ENCODE data around the gene AP1M2.

Gene AP1M2

DNA sequence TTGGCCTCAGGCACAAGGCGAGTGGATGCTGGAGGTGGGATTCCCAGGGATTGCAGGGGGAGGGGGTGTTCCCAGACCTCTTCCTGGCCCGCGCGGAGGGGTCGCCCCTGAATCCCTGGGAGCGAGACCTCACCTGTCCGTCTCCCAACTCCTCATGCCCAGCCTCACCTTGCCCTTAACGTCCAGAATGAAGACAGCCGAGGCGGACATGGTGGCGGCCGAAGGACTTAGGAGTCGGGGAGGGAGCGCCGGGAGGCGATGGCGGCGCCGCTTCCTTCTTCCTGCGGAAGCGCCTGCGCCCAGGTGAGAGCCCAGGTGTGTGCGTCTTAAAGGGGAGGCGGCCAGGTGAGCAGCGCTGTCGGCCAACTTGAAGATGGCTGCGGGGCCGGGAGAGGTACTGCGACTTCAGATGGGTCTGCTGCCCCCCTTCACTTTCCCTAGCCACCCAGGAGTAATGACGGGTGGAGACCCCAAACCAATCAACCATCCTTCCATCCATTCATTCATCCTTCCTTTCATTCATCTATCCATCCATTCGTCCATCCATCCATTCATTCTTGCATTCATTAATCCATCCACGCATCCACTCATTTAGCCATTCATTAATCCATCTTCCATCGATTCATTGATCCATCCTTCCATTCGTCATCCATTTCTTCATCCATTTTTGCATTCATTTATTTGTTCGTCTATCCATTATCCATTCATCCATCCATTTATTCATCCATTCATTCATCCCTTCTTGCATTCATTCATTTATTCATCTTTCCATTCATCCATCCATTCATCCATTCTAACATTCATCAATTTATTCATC lies at the start of gene AP1M2:
Gene AP1M2, minus strand, starts transcription at position 291 of the 817 bp plus-strand sequence. Its CDS starts 81 bp downstream, at position 210.
- DNase-seq: no peak

DNA sequence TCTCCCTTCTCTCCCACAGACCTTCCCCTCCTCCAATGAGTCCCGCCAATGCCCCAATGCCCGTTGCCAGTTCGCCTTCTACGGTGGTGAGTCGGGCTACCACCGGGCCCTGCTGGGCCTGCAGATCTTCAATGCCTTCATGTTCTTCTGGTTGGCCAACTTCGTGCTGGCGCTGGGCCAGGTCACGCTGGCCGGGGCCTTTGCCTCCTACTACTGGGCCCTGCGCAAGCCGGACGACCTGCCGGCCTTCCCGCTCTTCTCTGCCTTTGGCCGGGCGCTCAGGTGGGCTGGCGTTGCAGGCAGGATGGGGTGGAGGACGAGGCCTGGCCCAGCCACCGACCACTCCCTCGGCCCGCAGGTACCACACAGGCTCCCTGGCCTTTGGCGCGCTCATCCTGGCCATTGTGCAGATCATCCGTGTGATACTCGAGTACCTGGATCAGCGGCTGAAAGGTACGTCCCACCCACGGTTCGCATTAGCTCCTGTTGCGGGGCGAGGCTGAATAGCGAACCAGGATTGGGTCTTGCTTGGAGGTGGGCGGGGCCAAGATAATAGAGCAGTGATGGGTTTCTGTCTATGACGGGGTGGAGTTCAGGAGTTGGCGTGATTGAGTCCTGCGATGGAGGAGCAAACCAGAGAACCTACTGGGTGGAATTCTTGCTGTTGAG lies 49.3 kb upstream of the AP1M2 start:
- no peak for DNase-seq

DNA sequence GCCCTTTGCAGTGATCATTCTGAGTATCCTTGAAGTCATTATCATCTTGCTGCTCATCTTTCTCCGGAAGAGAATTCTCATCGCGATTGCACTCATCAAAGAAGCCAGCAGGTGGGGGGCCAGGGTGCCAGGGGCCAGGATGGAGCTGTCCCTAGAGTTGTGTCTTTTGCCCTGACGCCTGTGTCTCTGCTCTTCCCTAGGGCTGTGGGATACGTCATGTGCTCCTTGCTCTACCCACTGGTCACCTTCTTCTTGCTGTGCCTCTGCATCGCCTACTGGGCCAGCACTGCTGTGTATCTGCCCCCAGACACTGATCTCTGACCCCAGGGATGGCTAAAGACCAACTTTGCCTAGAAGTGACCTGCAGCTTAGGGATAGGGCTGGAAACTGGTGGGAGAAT lies 47.9 kb upstream of the AP1M2 start:
- no peak for DNase-seq

DNA sequence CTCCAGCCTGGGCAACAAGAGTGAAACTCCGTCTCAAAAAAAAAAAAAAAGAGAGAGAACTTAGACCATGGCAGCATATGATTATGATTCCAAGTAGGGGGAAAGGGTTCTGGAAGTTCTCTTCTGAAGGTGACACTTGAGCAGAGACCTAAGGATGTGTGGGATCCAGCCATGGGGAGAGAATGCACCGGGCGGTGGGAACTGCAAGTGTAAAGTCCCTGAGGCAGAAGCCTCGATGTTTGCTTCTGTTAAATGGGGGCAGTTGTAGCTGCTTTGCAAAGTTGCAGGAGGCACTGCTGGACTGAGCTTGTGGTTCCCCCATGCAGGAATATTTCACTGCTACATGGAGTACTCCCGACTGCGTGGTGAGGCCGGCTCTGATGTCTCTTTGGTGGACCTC lies 47.3 kb upstream of the AP1M2 start:
- DNase-seq: no peak

DNA sequence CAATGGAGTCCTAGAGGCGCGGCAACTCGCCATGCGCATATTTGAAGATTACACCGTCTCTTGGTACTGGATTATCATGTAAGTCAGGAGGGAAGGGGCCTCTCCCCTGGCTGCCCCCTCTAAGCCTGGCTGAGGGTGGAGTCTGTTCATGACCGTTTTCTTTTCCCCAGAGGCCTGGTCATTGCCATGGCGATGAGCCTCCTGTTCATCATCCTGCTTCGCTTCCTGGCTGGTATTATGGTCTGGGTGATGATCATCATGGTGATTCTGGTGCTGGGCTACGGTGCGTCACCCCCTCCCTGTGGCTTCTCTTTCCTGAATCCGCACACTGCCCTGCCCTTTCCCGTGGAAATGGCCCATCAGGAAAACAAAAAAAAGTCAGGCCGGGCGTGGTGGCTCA lies 44.8 kb upstream of the AP1M2 start:
- DNase-seq: no peak

DNA sequence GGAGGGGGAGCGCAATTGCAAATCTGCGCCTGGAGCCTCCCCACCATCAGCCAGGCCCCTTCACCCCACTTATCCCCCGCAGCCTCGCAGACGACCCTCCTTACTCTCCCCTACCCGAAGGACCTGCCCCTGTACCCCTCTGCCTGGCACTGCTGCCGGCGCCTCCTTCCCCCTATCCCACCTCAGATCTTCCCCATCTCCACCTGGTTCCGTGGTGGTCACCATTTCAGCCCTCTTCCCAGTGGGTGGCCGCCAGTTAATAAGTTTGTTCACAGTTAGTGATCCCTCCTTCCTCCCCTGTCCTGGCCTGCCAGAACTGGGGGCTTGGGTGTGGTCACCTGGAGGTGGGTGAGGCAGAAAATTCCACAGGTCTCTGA lies 38.6 kb upstream of the AP1M2 start:
- no peak for DNase-seq

DNA sequence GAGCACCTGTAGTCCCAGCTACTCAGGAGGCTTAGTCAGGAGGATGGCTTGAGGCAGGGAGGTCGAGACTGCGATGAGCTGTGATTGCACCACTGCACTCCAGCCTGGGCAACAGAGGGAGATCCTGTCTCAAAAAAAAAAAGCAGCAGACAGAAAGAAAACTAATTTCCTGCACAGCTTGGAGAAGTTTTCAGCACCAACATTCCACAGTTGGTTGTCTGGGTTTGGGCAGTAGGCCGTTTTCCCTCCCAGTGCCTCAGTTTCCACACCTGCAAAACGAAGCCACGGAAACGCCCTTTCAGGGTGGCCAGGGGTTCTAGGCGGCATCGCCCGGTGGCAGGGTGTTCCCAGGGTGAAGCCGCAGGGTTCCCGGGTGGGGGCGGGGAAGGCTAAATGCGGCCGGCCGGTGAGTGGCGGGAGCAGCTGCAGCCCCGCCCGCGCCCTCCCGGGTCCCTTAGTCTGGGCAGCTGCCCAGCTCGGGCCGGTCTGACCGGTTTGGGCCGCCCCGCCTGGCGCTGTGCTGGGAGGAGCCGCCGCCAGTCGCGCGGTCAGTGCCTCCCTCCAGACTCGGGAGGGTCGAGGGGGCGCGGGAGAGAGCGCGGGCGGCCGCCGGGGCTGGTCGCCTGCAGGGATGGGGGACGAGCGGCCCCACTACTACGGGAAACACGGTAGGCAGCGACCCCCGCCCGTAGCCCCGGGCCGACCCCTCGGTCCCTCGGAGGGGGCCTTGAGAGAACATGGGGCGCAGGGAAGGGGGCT lies 38.1 kb upstream of the AP1M2 start, which contains the start of gene SLC44A2:
Gene SLC44A2, plus strand, starts transcription at position 551 of the 759 bp plus-strand sequence. Its CDS starts 81 bp downstream, at position 632.
- DNase-seq: no peak

DNA sequence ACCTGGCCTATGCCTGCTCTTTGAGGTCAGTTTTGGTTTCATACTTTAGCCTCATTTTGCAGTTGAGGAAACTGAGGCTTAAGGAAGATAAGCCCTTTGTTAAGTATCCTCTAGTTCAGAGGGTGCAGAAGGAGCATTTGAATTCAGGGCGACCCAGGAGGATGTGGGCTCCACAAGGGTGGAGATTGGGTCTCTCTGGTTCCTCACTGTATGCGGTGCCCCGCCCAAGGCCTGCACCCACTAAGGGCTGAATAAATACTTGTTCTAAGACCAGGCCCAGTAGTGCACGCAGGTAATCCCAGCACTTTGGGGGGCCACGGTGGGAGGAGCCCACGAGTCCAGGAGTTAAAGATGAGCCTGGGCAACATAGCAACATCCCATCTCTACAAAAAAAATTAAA lies 37.5 kb upstream of the AP1M2 start:
- DNase-seq: no peak

DNA sequence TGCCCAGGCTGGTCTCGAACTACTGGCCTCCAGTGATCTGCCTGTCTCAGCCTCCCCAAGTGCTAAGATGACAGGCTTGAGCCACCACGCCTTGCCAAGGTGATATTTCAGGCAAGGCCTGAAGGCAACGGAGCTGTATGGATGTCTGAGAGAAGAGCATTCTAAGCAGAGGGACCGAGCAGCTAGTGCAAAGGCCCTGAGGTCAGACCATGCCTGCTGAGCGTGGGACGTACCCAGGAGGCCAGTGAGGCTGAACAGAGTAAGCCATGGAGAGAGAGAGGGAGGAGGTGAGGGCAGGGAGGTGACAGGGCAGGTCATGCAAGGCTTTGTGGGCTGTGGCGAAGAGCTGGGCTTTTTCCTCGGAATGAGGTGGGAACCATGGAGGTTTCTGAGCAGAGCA lies 34.9 kb upstream of the AP1M2 start:
- DNase-seq: no peak

DNA sequence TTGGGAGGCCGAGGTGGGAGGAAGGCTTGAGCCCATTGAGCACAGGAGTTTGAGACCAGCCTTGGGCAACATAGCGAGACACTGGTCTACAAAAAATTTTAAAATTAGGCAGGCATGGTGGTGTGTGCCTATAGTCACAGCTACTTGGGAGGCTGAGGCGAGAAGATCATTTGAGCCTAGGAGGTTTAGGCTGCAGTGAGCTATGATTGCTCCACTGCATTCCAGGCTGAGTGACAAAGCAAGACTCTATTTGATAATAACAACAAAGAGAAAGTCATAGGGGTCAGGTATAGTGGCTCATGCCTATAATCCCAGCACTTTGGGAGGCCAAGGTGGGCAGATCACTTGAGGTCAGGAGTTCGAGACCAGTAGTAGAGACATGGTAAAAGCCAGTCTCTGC lies 33.7 kb upstream of the AP1M2 start:
- no peak for DNase-seq

DNA sequence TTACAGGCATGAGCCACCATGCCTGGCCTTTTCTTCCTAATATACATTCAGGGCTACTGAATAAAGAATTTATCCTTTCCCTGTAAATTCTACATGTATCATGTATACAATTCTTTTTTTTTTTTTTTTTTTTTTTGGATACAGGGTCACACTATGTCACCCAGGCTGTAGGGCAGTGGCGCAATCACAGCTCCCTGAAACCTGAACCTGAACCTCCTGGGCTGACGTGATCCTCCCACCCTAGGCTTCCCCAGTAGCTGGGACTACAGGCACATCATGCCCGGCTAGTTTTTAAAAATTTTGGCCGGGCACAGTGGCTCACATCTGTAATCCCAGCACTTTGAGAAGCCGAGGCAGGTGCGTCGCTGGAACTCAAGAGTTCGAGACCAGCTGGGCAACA lies 31.7 kb upstream of the AP1M2 start:
- DNase-seq: no peak

DNA sequence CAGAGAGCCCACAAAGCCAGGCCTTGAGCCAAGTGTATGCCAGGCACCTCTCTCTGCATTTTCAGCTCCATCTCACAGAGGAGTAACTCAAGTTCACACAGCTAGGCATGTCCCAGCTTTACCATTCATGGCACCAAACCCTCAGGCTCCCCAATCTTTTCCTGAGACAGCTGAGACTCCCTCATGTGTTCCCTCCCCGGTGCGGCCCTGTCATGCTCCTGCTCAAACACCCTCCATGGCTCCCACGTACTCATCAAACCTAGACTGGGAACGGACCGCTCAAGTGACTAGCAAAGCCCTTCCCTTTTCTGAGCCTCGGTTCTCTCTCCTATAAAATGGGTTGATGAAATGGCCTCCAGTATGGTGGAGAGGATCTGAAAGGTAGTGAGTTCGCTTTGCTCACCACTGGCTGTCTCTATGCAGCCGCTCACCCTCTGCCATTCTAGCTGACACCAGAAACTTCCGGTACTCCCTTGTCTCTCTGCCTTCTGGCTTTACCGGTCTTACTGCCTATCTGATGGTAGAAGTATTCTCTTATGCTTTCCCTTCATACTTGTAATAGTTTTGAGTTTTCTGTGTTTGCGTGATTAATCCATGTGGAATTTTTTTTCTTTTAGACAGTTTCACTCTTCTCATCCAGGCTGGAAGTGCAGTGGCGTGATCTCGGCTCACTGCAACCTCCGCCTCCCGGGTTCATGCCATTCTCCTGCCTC lies 30.5 kb upstream of the AP1M2 start:
- DNase-seq: no peak

DNA sequence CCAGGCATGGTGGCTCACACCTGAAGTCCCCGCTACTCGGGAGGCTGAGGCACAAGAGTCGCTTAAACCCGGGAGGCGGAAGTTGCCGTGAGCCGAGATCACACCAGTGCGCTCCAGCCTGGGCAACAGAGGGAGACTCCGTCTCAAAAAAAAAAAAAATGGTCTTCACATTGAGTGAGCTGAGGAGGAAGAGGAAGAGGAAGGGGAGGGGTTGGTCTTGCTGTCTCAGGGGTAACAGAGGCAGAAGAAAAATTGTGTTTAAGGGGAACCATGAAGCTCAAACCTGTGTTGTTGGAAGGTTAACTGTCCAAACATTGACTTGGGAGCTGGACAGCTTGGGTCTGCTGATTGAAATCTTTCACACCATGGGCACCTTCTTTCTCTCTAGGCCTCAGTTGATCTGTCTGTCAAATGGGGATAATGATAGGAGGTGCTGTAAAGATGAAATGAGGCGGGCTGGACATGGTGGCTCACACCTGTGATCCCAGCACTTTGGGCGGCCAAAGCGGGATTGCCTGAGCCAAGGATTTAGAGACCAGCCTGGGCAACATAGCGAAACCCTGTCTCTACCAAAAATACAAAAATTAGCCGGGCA lies 28.4 kb upstream of the AP1M2 start:
- no peak for DNase-seq

DNA sequence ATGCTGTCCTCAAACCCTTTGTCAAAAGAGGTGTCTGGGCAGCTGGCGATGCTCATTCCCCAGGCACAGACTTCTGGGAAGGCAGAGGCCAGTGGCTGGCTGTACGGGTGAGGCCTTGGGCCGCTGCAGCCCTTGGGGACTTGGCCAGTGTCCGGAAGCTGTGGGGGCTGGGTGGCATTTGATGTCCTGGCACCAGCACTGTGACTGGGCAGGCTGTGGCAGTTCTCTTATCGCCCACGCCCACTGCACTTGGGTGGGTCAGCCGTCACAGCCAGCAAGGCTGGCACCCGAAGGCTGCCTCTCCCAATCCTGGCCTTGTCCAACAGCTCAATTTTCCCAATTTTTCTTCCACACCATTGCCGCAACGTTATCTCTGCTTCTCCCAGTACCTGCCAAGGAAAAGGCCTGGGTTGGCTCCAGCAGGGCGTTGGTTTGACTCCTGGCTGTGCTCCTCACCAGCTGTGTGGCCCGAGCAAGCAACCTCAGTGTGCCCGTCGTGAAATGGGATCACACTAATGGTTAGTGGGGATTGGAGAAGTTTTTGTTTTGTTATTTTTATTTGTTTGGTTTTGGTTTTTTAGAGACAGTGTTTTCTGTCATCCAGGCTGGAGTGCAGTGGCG lies 25.5 kb upstream of the AP1M2 start:
- DNase-seq: no peak

DNA sequence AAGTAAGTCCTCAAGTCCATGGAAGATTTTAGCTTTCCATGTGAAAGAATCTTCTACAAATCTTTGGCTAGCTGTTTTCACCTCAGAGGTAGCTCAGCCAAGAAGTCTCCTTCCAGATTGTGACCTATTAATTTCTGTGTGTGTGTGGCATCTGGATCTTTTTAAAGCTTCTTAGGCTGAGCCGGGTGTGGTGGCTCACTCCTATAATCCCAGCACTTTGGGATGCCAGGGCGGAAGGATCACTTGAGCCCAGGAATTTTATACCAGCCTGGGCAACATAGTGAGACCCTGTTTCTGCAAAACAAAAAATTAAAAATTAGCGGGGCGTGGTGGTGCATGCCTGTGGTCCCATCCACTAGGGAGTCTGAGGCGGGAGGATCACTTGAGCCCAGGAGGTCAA lies 24.8 kb upstream of the AP1M2 start:
- DNase-seq: no peak

DNA sequence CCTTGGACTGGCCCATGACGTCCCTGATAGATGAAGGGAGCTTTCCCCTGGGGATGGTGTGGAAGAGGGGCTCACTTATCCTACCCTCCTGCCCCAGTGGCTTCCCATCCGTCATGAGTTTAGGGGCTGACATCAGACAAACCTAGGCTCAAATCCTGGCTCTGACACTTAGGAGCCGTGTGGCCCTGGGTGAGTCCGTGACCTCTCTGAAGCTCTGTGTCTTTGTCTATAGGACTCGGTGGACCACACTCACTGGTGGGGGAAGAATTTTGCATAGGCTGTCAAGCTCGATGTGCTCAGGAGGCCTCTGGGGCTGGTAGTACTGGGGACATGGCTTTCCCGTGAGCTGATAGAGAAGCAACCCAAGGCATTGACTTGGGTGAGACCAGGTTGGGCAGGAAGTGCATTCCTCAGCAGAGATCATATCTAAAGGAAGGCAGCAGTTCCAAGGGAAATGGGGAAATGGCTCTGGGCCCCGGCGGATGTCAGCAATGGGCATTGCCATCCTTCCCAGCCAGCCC lies 17.4 kb upstream of the AP1M2 start:
- DNase-seq: no peak

DNA sequence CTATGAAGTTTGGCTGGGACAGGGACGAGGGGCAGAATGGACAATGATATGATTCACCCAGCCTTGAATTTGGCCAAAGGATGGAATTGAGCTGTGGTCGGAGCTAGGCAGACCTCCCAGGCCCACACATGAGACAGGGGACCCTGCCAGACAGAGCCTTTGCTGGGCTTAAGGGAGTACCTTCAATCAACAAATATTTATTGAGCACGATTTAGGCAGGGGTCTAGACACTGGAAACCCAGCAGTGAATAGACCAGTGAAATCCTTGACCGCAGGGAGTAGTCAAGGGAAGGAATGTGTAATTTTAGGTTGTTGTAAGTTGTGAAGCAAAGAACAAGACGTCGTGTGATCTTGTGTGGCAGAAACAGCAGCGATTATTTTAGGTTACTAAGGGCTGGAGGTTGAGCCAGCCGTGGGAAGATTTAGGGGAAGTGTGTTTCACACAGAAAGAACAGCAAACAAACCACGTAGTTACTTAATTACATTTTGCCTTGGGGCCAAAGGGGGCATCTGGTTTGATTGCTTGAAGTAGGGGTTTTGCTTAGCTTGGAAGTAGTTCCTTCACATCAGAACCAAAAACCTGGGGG lies 16.9 kb upstream of the AP1M2 start:
- DNase-seq: no peak

DNA sequence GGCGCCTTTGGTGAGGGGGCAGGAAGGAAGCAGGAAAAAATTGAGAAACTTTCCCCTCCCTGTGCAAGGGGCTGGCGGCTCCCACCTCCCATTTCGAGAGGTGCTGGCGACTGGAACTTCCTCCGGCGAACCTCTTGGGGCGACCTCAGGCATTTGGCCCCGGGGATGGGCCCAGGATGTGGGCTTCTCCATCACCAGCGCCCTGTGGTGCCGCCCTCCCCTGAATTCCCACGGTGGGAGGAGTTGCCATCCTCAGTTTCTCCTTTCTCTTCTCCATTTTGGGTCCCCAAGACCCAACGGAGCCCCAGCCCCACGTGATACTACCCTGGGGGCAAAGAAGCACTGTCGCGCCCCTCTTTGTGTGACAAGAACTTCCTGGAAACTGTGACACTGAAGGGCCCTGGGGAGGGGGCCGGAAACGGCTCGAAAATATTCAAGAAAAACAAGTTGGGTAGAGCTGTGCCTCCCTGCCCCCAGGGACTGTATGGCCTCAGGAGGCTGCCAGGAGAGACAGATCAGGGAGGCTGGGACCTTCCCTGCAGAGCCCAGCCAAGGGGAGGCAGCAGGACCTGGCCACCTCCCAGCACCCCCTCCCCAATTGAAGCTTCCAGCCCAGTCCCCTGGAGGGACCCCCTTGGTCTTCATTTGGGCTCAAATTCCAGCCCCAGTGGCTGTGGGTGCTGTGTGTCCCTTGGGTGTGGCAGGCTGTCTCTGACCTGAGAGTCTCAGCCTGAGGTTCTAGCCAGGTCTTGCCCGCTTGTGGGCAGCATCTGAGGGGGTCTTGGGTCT lies 16.2 kb upstream of the AP1M2 start:
- DNase-seq: peak; percentile 61

DNA sequence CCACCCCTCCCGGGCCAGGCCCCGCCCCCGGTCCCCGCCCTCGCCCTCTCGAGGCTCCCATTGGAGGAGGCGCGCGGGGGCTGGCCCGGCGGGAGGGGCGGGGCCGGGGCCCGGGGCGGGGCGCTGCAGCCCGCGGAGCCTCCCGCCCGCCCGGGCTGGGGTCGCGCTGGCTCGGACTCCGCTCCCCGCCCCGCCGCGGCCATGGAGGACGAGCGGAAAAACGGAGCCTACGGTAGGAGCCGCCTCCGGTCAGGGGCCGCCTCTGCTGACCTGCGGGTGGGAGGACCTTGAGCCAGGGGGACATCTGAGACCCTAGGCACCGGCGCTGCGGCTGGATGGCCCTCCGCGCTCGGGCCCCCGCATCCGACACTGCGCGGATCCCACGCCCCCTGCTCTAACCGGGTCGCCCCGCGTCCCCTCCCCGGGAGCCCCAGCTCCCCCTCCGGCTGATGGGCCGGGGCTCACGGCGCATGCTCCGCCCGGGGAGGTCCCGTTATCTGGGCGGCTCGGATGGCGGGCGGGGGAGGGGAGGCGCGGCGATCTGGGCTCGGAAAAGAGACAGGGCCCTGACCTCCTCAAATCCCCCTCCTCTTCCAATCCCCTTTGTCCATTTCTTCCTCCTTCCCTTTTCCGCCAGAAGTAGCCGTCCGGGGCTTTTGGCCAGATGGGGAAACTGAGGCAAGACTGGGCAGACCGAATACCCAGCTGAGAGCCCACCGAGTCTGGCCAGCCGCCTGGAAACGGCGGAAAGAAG lies 15.4 kb upstream of the AP1M2 start:
- peak; percentile 90 for DNase-seq

DNA sequence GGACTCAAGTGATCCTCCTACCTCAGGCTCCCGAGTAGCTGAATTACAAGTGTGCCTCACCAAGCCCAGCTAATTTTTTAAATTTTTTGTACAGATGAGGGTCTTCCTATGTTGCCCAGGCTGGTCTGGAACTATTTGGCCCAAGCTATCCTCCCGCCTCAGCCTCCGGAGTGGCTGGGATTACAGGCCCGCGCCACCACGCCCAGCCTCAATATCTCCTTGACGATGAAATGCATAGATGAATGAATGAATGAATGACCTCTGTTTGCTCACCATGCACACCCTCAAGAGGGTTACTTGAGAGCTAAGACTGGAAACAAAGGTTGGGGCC lies 14.9 kb upstream of the AP1M2 start:
- DNase-seq: no peak
